Lung microvascular endothelial cell (primary cell): ENCODE results near the gene THAP12. TPM values are rescaled to one million over a fixed set of nuclear protein-coding genes. Genes with fewer than 3 reads are reported as not detected.
A peak's percentile ranks its signal among the peaks of the same experiment; 100 is the strongest.

Experiments used
- DNase-seq, 2 donors: peaks; one replicate each; pipeline versions ENCODE4 v3.0.0 to v3.0.0-alpha.2; 2010; ENCODE audit warnings: low read depth in 2 of 2
- total RNA-seq: library from RNA; depleted of rRNA; stranded (reverse); fragments of >200 nt; gene quantifications from 2 replicates; pipeline ENCODE4 v1.2.1, GENCODE V29; 2014

Gene THAP12
- total RNA-seq, 1 donor from 2014 or later = 29.4 TPM

- DNase-seq = peak; percentile 14 to 19
Observed at GRCh38 chr11:76380159-76380976, 564 bp downstream of the THAP12 start.

GRCh38 chr11:76379807-76380158 is 1.1 kb downstream of the THAP12 start:
- DNase-seq = no peak

GRCh38 chr11:76376746-76377558 is 4.0 kb downstream of the THAP12 start:
- DNase-seq = no peak

- DNase-seq = peak; percentile 18 to 89
Observed at GRCh38 chr11:76371170-76371569, 9.8 kb downstream of the THAP12 start.

- no peak for DNase-seq
Observed at GRCh38 chr11:76369406-76369805, 11.5 kb downstream of the THAP12 start.

- no peak for DNase-seq
Observed at GRCh38 chr11:76368490-76368889, 12.4 kb downstream of the THAP12 start.

GRCh38 chr11:76365038-76365679 is 15.8 kb downstream of the THAP12 start:
- DNase-seq = no peak

- DNase-seq = no peak
Observed at GRCh38 chr11:76362716-76363115, 18.2 kb downstream of the THAP12 start.

GRCh38 chr11:76361776-76362175 is 19.2 kb downstream of the THAP12 start:
- DNase-seq = no peak

GRCh38 chr11:76361374-76361773 is 19.6 kb downstream of the THAP12 start:
- no peak for DNase-seq

- DNase-seq = no peak
Observed at GRCh38 chr11:76355172-76355571, 25.8 kb downstream of the THAP12 start.

- DNase-seq = no peak
Observed at GRCh38 chr11:76348348-76348747, 32.6 kb downstream of the THAP12 start.

GRCh38 chr11:76347466-76347865 is 33.5 kb downstream of the THAP12 start:
- DNase-seq = no peak

- no peak for DNase-seq
Observed at GRCh38 chr11:76339221-76339620, 41.7 kb downstream of the THAP12 start.

GRCh38 chr11:76337923-76338322 is 43.0 kb downstream of the THAP12 start:
- no peak for DNase-seq

GRCh38 chr11:76337469-76337868 is 43.5 kb downstream of the THAP12 start:
- no peak for DNase-seq

GRCh38 chr11:76336597-76336996 is 44.3 kb downstream of the THAP12 start:
- no peak for DNase-seq

GRCh38 chr11:76335842-76336241 is 45.1 kb downstream of the THAP12 start:
- no peak for DNase-seq

GRCh38 chr11:76334826-76335389 is 46.0 kb downstream of the THAP12 start:
- DNase-seq = no peak

GRCh38 chr11:76330651-76331050 is 50.3 kb downstream of the THAP12 start:
- no peak for DNase-seq

- no peak for DNase-seq
Observed at GRCh38 chr11:76329983-76330382, 50.9 kb downstream of the THAP12 start.

- DNase-seq = no peak
Observed at GRCh38 chr11:76329084-76329648, 51.8 kb downstream of the THAP12 start.
